K562 (cell line): ENCODE data around the gene USP2. TPM values are rescaled to one million over a fixed set of nuclear protein-coding genes. Genes with fewer than 3 reads are reported as not detected.

Experiments
- ATAC-seq: fragments of 200-7000 bp; cut with Tn5 transposase; 3 replicates; pipeline ENCODE4 v1.9.1; 2020; ENCODE audit warnings: moderate library complexity
- BruUV-seq: library from RNA; stranded (reverse); fragments of 400-500 nt; replicated peaks from 2 replicates; lab custom pipeline; 2021; lab: Mats Ljungman, UMichigan
- CTCF ChIA-PET: fragments of 300-600 bp; formaldehyde crosslinking; extraction: SDS; loops from one replicate; lab custom pipeline; 2021; ENCODE audit warnings: low intra/inter-chr PET ratio; lab: Yijun Ruan, JAX
- POLR2A ChIA-PET: fragments of 300-600, 350-650 bp; sonication (Branson Sonifier 250); formaldehyde crosslinking; extraction: SDS; loops from one replicate; lab custom pipeline; 2021; ENCODE audit warnings: antibody characterized with exemption, inconsistent platforms; lab: Yijun Ruan, JAX
- DNase-seq, 4 experiments: peaks; one replicate each; pipeline versions ENCODE4 v3.0.0 to v3.0.0-alpha.2; 2011 to 2018; ENCODE audit warnings: low spot score in 3 of 4, mixed read lengths in 3 of 4; ENCODE audit errors: extremely low read depth in 1 of 4
- FAIRE-seq: peaks from 2 replicates; lab custom pipeline; 2011; peaks lifted over from hg19 to GRCh38; lab: Jason Lieb, UNC
- H2AFZ ChIP-seq: 2 replicates; pipeline ENCODE4 v1.6.0; 2011; ENCODE audit warnings: low read depth, low read length, control low read depth, inconsistent platforms
- H3K27ac ChIP-seq: fragments of 200-600 bp; 3 replicates; pipeline ENCODE4 v1.8.0; 2011; ENCODE audit warnings: low read depth, mild to moderate bottlenecking, control low read depth, inconsistent platforms, low read length, moderate library complexity, mixed read lengths; ENCODE audit errors: extremely low read depth
- H3K27me3 ChIP-seq, 2 experiments: fragments of 300-600 bp in 1 of 2; 2 replicates in 1 of 2; 3 replicates in 1 of 2; pipeline versions ENCODE4 v1.6.0 to v1.8.0; 2011; ENCODE audit warnings: inconsistent platforms in 2 of 2, low read length in 2 of 2, mild to moderate bottlenecking in 1 of 2, mixed read lengths in 1 of 2, moderate library complexity in 1 of 2; ENCODE audit not compliant: control insufficient read depth in 2 of 2, insufficient read depth in 2 of 2
- H3K36me3 ChIP-seq: fragments of 300-600 bp; 3 replicates; pipeline ENCODE4 v1.8.0; 2011; ENCODE audit warnings: mild to moderate bottlenecking, low read length, inconsistent platforms; ENCODE audit not compliant: control insufficient read depth, insufficient read depth
- H3K4me1 ChIP-seq, 2 experiments: fragments of 200-600 bp in 1 of 2; replicated peaks in 1 of 2; 2 replicates in 1 of 2; 3 replicates in 1 of 2; pipeline versions ENCODE4 v1.5.1 to v1.8.0; 2011; ENCODE audit warnings: inconsistent platforms in 2 of 2, low read length in 2 of 2, mild to moderate bottlenecking in 1 of 2, mixed read lengths in 1 of 2, moderate library complexity in 1 of 2; ENCODE audit not compliant: control insufficient read depth in 2 of 2, insufficient read depth in 2 of 2
- H3K4me2 ChIP-seq: 2 replicates; pipeline ENCODE4 v1.6.1; 2011; ENCODE audit warnings: low read length, control low read depth, inconsistent platforms, mixed read lengths; ENCODE audit not compliant: insufficient read depth
- H3K4me3 ChIP-seq: fragments of 200-600 bp; sonication (generic), shearing (Covaris generic); 2 replicates; pipeline ENCODE4 v1.5.1; 2016; ENCODE audit warnings: control low read depth, inconsistent platforms
- H3K79me2 ChIP-seq: fragments of 200-600 bp; 3 replicates; pipeline ENCODE4 v1.8.0; 2011; ENCODE audit warnings: low read length, inconsistent platforms; ENCODE audit not compliant: control insufficient read depth, insufficient read depth
- H3K9ac ChIP-seq, 2 experiments: 2 replicates each; pipeline versions ENCODE4 v1.6.0 to v1.6.1; 2011; ENCODE audit warnings: low read depth in 2 of 2, low read length in 2 of 2, control low read depth in 1 of 2, inconsistent platforms in 1 of 2, mild to moderate bottlenecking in 1 of 2, mixed read lengths in 1 of 2; ENCODE audit not compliant: insufficient read depth in 1 of 2
- H3K9me1 ChIP-seq: one replicate; pipeline ENCODE4 v1.6.0; 2011; ENCODE audit warnings: inconsistent platforms, mild to moderate bottlenecking, low read length, moderate library complexity; ENCODE audit not compliant: control insufficient read depth, insufficient read depth
- H3K9me3 ChIP-seq: replicated peaks from 2 replicates; pipeline ENCODE4 v1.5.1; 2011; ENCODE audit warnings: low read depth, low read length, inconsistent platforms; ENCODE audit not compliant: control insufficient read depth, insufficient read depth
- H4K20me1 ChIP-seq: replicated peaks from 2 replicates; pipeline ENCODE4 v1.6.1; 2011; ENCODE audit warnings: low read length, inconsistent platforms, mixed read lengths; ENCODE audit not compliant: control insufficient read depth, insufficient read depth
- CTCF ChIP-seq, 3 experiments: IDR thresholded peaks in 2 of 3; conservative IDR thresholded peaks in 1 of 3; 2 replicates each; pipeline ENCODE4 v1.5.1; 2011 to 2012; ENCODE audit warnings: low read length in 3 of 3, mild to moderate bottlenecking in 3 of 3, control low read depth in 2 of 3, improper control_type of control experiment in 1 of 3, inconsistent platforms in 1 of 3, low read depth in 1 of 3, mixed read lengths in 1 of 3, moderate library complexity in 1 of 3; ENCODE audit not compliant: insufficient read depth in 2 of 3
- FOXP1 ChIP-seq: sonication (generic); formaldehyde crosslinking; IDR thresholded peaks from 2 replicates; pipeline ENCODE4 v1.8.0; 2022; ENCODE audit warnings: mild to moderate bottlenecking, missing genetic modification reagents
- WGBS: fragments of 100-300 bp; shearing (Covaris generic); methylation state at CpG from one replicate; pipeline ENCODE4 v1.1.6; 2016; ENCODE audit warnings: low coverage, mixed read lengths; ENCODE audit not compliant: insufficient coverage; ENCODE audit errors: missing lambda C conversion rate; 5-methylcytosine and 5-hydroxymethylcytosine counted together
- in situ Hi-C: fragments of 300-500 bp; cut with MboI; formaldehyde crosslinking; loops from 4 replicates; pipeline ENCODE4 v1.15.0; 2018; ENCODE audit warnings: inconsistent platforms, mixed read lengths
- intact Hi-C: fragments of 100-400 bp; cut with micrococcal nuclease; formaldehyde crosslinking; loops from 2 replicates; pipeline ENCODE4 v1.14.2; 2022
- polyA plus RNA-seq, 8 experiments: library from polyadenylated mRNA; depleted of rRNA in 4 of 8; stranded (reverse) in 5 of 8; unstranded in 3 of 8; fragments of >200 nt; fragmentation: Nextera tagmentation in 2 of 8; fragmentation: Illumina TruSeq in 1 of 8; extraction: Ambion mirVana in 2 of 8; extraction: Trizol in 1 of 8; gene quantifications; 2 replicates each; pipeline versions ENCODE4 v1.2.1 to v1.2.3, GENCODE V29; 2011 to 2014; ENCODE audit warnings: inconsistent platforms in 1 of 8, missing spikeins in 1 of 8
- total RNA-seq, 7 experiments: library from RNA; depleted of rRNA in 6 of 7; stranded (reverse); fragments of >200 nt in 6 of 7; fragmentation: Illumina TruSeq in 2 of 7; extraction: Trizol in 2 of 7; gene quantifications; 2 replicates each; pipeline versions ENCODE4 v1.2.1 to v1.2.3, GENCODE V29; 2011 to 2021; ENCODE audit warnings: low replicate concordance in 1 of 7
- TF ChIP-seq, protein P1 (sequence below): fragments of 250-450 bp; sonication (Bioruptor Pico); IDR thresholded peaks from 2 replicates; pipeline ENCODE4 v1.4.0; 2020; ENCODE audit warnings: mild to moderate bottlenecking

The USP2 gene
- total and polyA plus RNA-seq, 9 of the 15 experiments (the other 6 are each of a cell fraction or from before 2014, with no cell fraction given), result 2.8 to 16.9 (median 3.9) TPM

- Histone ChIP-seq H4K20me1 (no peaks in the 10 kb centered on the region), H3K9me1 (no peaks in the 10 kb centered on the region)
- in situ Hi-C loops, result no loop called here
- peak; percentile 87 for FAIRE-seq
- BruUV-seq, result no TSS peak
- TF ChIP-seq CTCF (IDR thresholded peaks at IDR 0.05 in 2 of 3, conservative IDR thresholded peaks at IDR 0.05 in 1 of 3; ENCODE audit: insufficient read depth in 2 of 3, low read depth in 1 of 3, low read length in 3 of 3) (peak; percentile 54 to 62 (median 54); a peak in 5 of 6 replicates), FOXP1 (CRISPR knock-in tag) (0 out of 2 replicates have a peak, but pooled peaks have one; percentile 23)
- TF ChIP-seq, protein P1, sequence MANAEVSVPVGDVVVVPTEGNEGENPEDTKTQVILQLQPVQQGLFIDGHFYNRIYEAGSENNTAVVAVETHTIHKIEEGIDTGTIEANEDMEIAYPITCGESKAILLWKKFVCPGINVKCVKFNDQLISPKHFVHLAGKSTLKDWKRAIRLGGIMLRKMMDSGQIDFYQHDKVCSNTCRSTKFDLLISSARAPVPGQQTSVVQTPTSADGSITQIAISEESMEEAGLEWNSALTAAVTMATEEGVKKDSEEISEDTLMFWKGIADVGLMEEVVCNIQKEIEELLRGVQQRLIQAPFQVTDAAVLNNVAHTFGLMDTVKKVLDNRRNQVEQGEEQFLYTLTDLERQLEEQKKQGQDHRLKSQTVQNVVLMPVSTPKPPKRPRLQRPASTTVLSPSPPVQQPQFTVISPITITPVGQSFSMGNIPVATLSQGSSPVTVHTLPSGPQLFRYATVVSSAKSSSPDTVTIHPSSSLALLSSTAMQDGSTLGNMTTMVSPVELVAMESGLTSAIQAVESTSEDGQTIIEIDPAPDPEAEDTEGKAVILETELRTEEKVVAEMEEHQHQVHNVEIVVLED, result no peak
- TF ChIP-seq, all 486 proteins: peak for 2
- H3K4me1 ChIP-seq, result no peaks in the 10 kb centered on the region
- no peak overlapping the region for H3K4me2 ChIP-seq
- peak; percentile 88 for ATAC-seq
- H3K9ac ChIP-seq, result no peak overlapping the region
- ChIA-PET CTCF (no interaction called here), POLR2A (interaction anchor here (0.6 to 1.5 kb wide), 2 partner anchors 9 to 11 kb away, joined by 4 to 5 read pairs; no protein-coding TSS in a partner anchor)
- no peak overlapping the region for H3K4me3 ChIP-seq
- no peaks in the 10 kb centered on the region for H3K79me2 ChIP-seq
- H3K36me3 ChIP-seq, result no peaks in the 10 kb centered on the region
- peak in 3 of 4 experiments; percentile 28 to 40 (median 32) for DNase-seq
- 43% methylated on average over 5 of the region's 5 CpGs for WGBS
- H3K27me3 ChIP-seq, result no peaks in the 10 kb centered on the region
- no peak overlapping the region for H2AFZ ChIP-seq
- intact Hi-C loops, result no loop called here
- H3K9me3 ChIP-seq, result no peaks in the 10 kb centered on the region
- no peak overlapping the region for H3K27ac ChIP-seq
These were observed 8.2 kb upstream of the USP2 start for GRCh38 chr11:119389611-119390254.
